CMK (cell line): Measurements from ENCODE around the gene USP32.
"Not testable (repeated sequence)": the region's sequence is repeated elsewhere in the genome, so short reads cannot be mapped to it uniquely, and the experiment has no call there.

Source experiments
- DNase-seq: peaks from one replicate; pipeline ENCODE4 v3.0.0-alpha.2; 2010; ENCODE audit warnings: low read depth

Gene USP32

GRCh38 chr17:60372790-60373483 lies 19.0 kb downstream of the USP32 start:
- no peak for DNase-seq

- DNase-seq = no peak
Observed at GRCh38 chr17:60371818-60372510, 20.0 kb downstream of the USP32 start.

- no peak for DNase-seq
Observed at GRCh38 chr17:60371416-60371815, 20.5 kb downstream of the USP32 start.

GRCh38 chr17:60369727-60370126 lies 22.2 kb downstream of the USP32 start:
- no peak for DNase-seq

GRCh38 chr17:60363700-60364405 lies 28.1 kb downstream of the USP32 start:
- DNase-seq = no peak

GRCh38 chr17:60362329-60362728 lies 29.6 kb downstream of the USP32 start:
- DNase-seq = no peak

- DNase-seq = peak; percentile 45
Observed at GRCh38 chr17:60361889-60362288, 30.0 kb downstream of the USP32 start.

GRCh38 chr17:60359415-60359814 lies 32.5 kb downstream of the USP32 start:
- no peak for DNase-seq

GRCh38 chr17:60358606-60359225 lies 33.2 kb downstream of the USP32 start:
- no peak for DNase-seq

- no peak for DNase-seq
Observed at GRCh38 chr17:60356940-60357339, 35.0 kb downstream of the USP32 start.

- no peak for DNase-seq
Observed at GRCh38 chr17:60355663-60356594, 36.0 kb downstream of the USP32 start.

- no peak for DNase-seq
Observed at GRCh38 chr17:60354223-60354622, 37.7 kb downstream of the USP32 start.

GRCh38 chr17:60353773-60354172 lies 38.2 kb downstream of the USP32 start:
- no peak for DNase-seq

- DNase-seq = no peak
Observed at GRCh38 chr17:60352569-60352968, 39.4 kb downstream of the USP32 start.

- DNase-seq = no peak
Observed at GRCh38 chr17:60352071-60352470, 39.9 kb downstream of the USP32 start.

GRCh38 chr17:60351012-60351695 lies 40.8 kb downstream of the USP32 start:
- DNase-seq = no peak

GRCh38 chr17:60348616-60349015 lies 43.3 kb downstream of the USP32 start:
- no peak for DNase-seq

- DNase-seq = no peak
Observed at GRCh38 chr17:60345233-60345632, 46.7 kb downstream of the USP32 start.

GRCh38 chr17:60342492-60342891 lies 49.4 kb downstream of the USP32 start:
- not testable (repeated sequence) for DNase-seq

GRCh38 chr17:60335289-60335688 lies 56.6 kb downstream of the USP32 start:
- DNase-seq = no peak

- DNase-seq = no peak
Observed at GRCh38 chr17:60333628-60334031, 58.3 kb downstream of the USP32 start.
